Measurements from ENCODE around the gene MED15. TPM values are rescaled to one million over a fixed set of nuclear protein-coding genes. Genes with fewer than 3 reads are reported as not detected.

Gene MED15
- total RNA-seq, 3 donors from 2014 or later (not counting 1 experiment from before 2014, with no cell fraction given): 269 to 291 (median 270) TPM

GRCh38 chr22:20630873-20631617, 123.6 kb downstream of the MED15 start:
- Mint-ChIP-seq H3K27ac (no peak overlapping the region), H3K4me3 (no peak overlapping the region), H3K27me3 (ENCODE audit: low read depth in 2 of 2) (peaks cover 0 to under 1% of the 10 kb centered on the region in 2 donors), H3K36me3 (no peaks in the 10 kb centered on the region), H3K9me3 (no peaks in the 10 kb centered on the region), H3K4me1 (peaks cover 4 to 6% of the 10 kb centered on the region in 2 donors)
- no peaks in the 10 kb centered on the region for H3K27me3 ChIP-seq (ENCODE audit: control insufficient read depth, insufficient read depth, low read length)
- TF ChIP-seq CTCF (IDR thresholded peaks at IDR 0.05): no peak
- no peak overlapping the region for H3K4me3 ChIP-seq (ENCODE audit: low read length)
- DNase-seq (no peak), ATAC-seq (no peak)
- H3K36me3 ChIP-seq (ENCODE audit: control insufficient read depth, insufficient read depth, low read length): no peaks in the 10 kb centered on the region
- no peaks in the 10 kb centered on the region for H3K9me3 ChIP-seq (ENCODE audit: control insufficient read depth, insufficient read depth, low read length)
- intact Hi-C loops (cut with micrococcal nuclease): no loop called here
- peaks cover 15% of the 10 kb centered on the region for H3K4me1 ChIP-seq (ENCODE audit: control insufficient read depth, insufficient read depth, low read length)
- WGBS (ENCODE audit: insufficient coverage): 91% methylated on average over 10 of the region's 10 CpGs
- H3K27ac ChIP-seq (ENCODE audit: low read length): no peak overlapping the region

DNA sequence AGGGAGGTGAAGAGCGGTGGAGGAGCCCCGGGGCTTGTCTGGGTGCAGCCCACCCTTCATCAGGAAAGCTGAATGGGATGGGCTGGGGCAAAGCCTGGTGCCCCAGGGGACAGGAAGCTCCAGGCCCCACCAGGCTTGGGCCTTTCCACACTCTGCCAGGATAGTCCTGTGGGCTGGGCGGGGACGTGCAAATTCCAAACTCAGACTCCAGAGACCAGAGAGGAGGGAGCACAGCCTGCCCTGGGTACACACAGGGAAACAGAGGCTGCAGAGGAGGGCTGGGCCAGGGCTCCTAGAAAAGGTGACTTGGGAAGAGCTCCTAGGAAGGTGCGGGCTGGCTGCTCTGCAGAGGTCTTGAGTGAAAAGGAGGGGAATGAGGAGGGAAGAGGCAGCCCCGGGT, 124.7 kb downstream of the MED15 start:
- no peaks in the 10 kb centered on the region for H3K36me3 Mint-ChIP-seq
- H3K4me1 Mint-ChIP-seq: peaks cover 4 to 6% of the 10 kb centered on the region in 2 donors
- H3K4me3 Mint-ChIP-seq: no peak overlapping the region
- 90% methylated on average over 6 of the region's 6 CpGs for WGBS (ENCODE audit: insufficient coverage)
- TF ChIP-seq CTCF (IDR thresholded peaks at IDR 0.05): no peak
- no peaks in the 10 kb centered on the region for H3K36me3 ChIP-seq (ENCODE audit: control insufficient read depth, insufficient read depth, low read length)
- no peaks in the 10 kb centered on the region for H3K9me3 Mint-ChIP-seq
- no peaks in the 10 kb centered on the region for H3K27me3 ChIP-seq (ENCODE audit: control insufficient read depth, insufficient read depth, low read length)
- intact Hi-C loops (cut with micrococcal nuclease): no loop called here
- H3K27ac Mint-ChIP-seq: no peak overlapping the region
- no peak overlapping the region for H3K4me3 ChIP-seq (ENCODE audit: low read length)
- ATAC-seq (no peak), DNase-seq (no peak)
- no peak overlapping the region for H3K27ac ChIP-seq (ENCODE audit: low read length)
- peaks cover 15% of the 10 kb centered on the region for H3K4me1 ChIP-seq (ENCODE audit: control insufficient read depth, insufficient read depth, low read length)
- H3K27me3 Mint-ChIP-seq (ENCODE audit: low read depth in 2 of 2): peaks cover 0 to 6% of the 10 kb centered on the region in 2 donors
- H3K9me3 ChIP-seq (ENCODE audit: control insufficient read depth, insufficient read depth, low read length): no peaks in the 10 kb centered on the region

GRCh38 chr22:20632518-20632917, 125.1 kb downstream of the MED15 start:
- Mint-ChIP-seq H3K36me3 (no peaks in the 10 kb centered on the region), H3K27ac (no peak overlapping the region), H3K4me1 (peaks cover 4 to 6% of the 10 kb centered on the region in 2 donors), H3K4me3 (no peak overlapping the region), H3K27me3 (ENCODE audit: low read depth in 2 of 2) (peaks cover 0 to 6% of the 10 kb centered on the region in 2 donors), H3K9me3 (no peaks in the 10 kb centered on the region)
- intact Hi-C loops (cut with micrococcal nuclease): no loop called here
- 74% methylated on average over 4 of the region's 4 CpGs for WGBS (ENCODE audit: insufficient coverage)
- ATAC-seq: no peak
- no peaks in the 10 kb centered on the region for H3K36me3 ChIP-seq (ENCODE audit: control insufficient read depth, insufficient read depth, low read length)
- no peak for DNase-seq
- peaks cover 15% of the 10 kb centered on the region for H3K4me1 ChIP-seq (ENCODE audit: control insufficient read depth, insufficient read depth, low read length)
- H3K27me3 ChIP-seq (ENCODE audit: control insufficient read depth, insufficient read depth, low read length): no peaks in the 10 kb centered on the region
- no peak overlapping the region for H3K27ac ChIP-seq (ENCODE audit: low read length)
- no peaks in the 10 kb centered on the region for H3K9me3 ChIP-seq (ENCODE audit: control insufficient read depth, insufficient read depth, low read length)
- no peak for TF ChIP-seq CTCF (IDR thresholded peaks at IDR 0.05)
- no peak overlapping the region for H3K4me3 ChIP-seq (ENCODE audit: low read length)
